ENCODE data around the gene RGS2. TPM values are rescaled to one million over a fixed set of nuclear protein-coding genes. Genes with fewer than 3 reads are reported as not detected.

The RGS2 gene
- total and polyA plus RNA-seq, 9 of the 15 experiments (the other 6 are each of a cell fraction or from before 2014, with no cell fraction given) = 2.5 to 5.4 (median 3.8) TPM

- no peak overlapping the region for H3K4me3 ChIP-seq
- ChIA-PET POLR2A (interaction anchor here (0.8 to 1.5 kb wide), 3 partner anchors 8 to 10 kb away, joined by 3 to 7 read pairs (median 3); no protein-coding TSS in a partner anchor), CTCF (ENCODE audit: low intra/inter-chr PET ratio) (no interaction called here)
- H3K79me2 ChIP-seq (ENCODE audit: control insufficient read depth, insufficient read depth, low read length) = no peaks in the 10 kb centered on the region
- H3K27ac ChIP-seq (ENCODE audit: extremely low read depth, low read depth, low read length) = no peak overlapping the region
- no peaks in the 10 kb centered on the region for H3K9me3 ChIP-seq (replicated peaks; ENCODE audit: control insufficient read depth, insufficient read depth, low read depth, low read length)
- TF ChIP-seq PYGO2 (tag; IDR thresholded peaks at IDR 0.05) = no peak
- TF ChIP-seq TRIM28 (IDR thresholded peaks at IDR 0.05) = no peak
- TF ChIP-seq NKRF (IDR thresholded peaks at IDR 0.05; ENCODE audit: borderline replicate concordance) = no peak
- no peak for TF ChIP-seq USF2 (CRISPR knock-in tag; IDR thresholded peaks at IDR 0.05)
- no peak for TF ChIP-seq AFF4 (CRISPR knock-in tag; IDR thresholded peaks at IDR 0.05)
- no peak for TF ChIP-seq ZNF431 (CRISPR knock-in tag; IDR thresholded peaks at IDR 0.05)
- TF ChIP-seq STAT6 (CRISPR knock-in tag; IDR thresholded peaks at IDR 0.05) = no peak
- no peak for TF ChIP-seq NBN (IDR thresholded peaks at IDR 0.05; ENCODE audit: low read depth)
- H3K27me3 ChIP-seq (ENCODE audit: control insufficient read depth in 2 of 2, insufficient read depth in 2 of 2, low read length in 2 of 2) = no peaks in the 10 kb centered on the region
- WGBS (ENCODE audit: insufficient coverage, low coverage, missing lambda C conversion rate) = 0% methylated on average over 1 of the region's 1 CpG
- FAIRE-seq = no peak
- no peak overlapping the region for H3K9ac ChIP-seq (ENCODE audit: insufficient read depth in 1 of 2, low read depth in 2 of 2, low read length in 2 of 2)
- no peaks in the 10 kb centered on the region for H4K20me1 ChIP-seq (replicated peaks; ENCODE audit: control insufficient read depth, insufficient read depth, low read length)
- no peaks in the 10 kb centered on the region for H3K36me3 ChIP-seq (ENCODE audit: control insufficient read depth, insufficient read depth, low read length)
- in situ Hi-C loops (cut with MboI) = no loop called here
- no peak for DNase-seq (ENCODE audit: extremely low read depth in 1 of 4, low spot score in 3 of 4)
- no peaks in the 10 kb centered on the region for H3K9me1 ChIP-seq (ENCODE audit: control insufficient read depth, insufficient read depth, low read length)
- no peaks in the 10 kb centered on the region for H3K4me1 ChIP-seq (replicated peaks in 1 of 2; ENCODE audit: control insufficient read depth in 2 of 2, insufficient read depth in 2 of 2, low read length in 2 of 2)
- H3K4me2 ChIP-seq (ENCODE audit: insufficient read depth, low read length) = no peak overlapping the region
- no peak overlapping the region for H2AFZ ChIP-seq (ENCODE audit: low read depth, low read length)
- intact Hi-C loops (cut with micrococcal nuclease) = no loop called here
- no TSS peak for BruUV-seq (replicated peaks)
- ATAC-seq = no peak
Measured at GRCh38 chr1:192797143-192797542, 11.7 kb upstream of the RGS2 start.
